GM21723 (cell line): ENCODE measurements around the gene GPR183.

Source experiments
- ATAC-seq: cut with Tn5 transposase; IDR thresholded peaks from one replicate; pipeline ENCODE4 v1.9.1; 2021; ENCODE audit warnings: mild to moderate bottlenecking, moderate library complexity; ENCODE audit not compliant: unreplicated experiment

GPR183 gene

GRCh38 chr13:99307247-99307646 lies at the start of gene GPR183:
TSS of gene GPR183 (minus strand) at chr13:99307399. CDS start at chr13:99296145, 11,254 bp downstream.
- ATAC-seq = peak; percentile 70

GRCh38 chr13:99356262-99357091 lies 49.3 kb upstream of the GPR183 start:
- ATAC-seq = peak; percentile 56

- no peak for ATAC-seq
These were observed 48.7 kb upstream of the GPR183 start for GRCh38 chr13:99356012-99356261.

- ATAC-seq = no peak
These were observed 48.2 kb upstream of the GPR183 start for GRCh38 chr13:99355267-99356011.

GRCh38 chr13:99354371-99354951 lies 47.3 kb upstream of the GPR183 start:
- ATAC-seq = no peak

GRCh38 chr13:99353836-99354235 lies 46.6 kb upstream of the GPR183 start:
- ATAC-seq = no peak

GRCh38 chr13:99353246-99353600 lies 46.0 kb upstream of the GPR183 start:
- ATAC-seq = no peak

- ATAC-seq = no peak
These were observed 45.4 kb upstream of the GPR183 start for GRCh38 chr13:99352351-99353245.

GRCh38 chr13:99351772-99352171 lies 44.6 kb upstream of the GPR183 start:
- ATAC-seq = peak; percentile 39

- ATAC-seq = no peak
These were observed 43.0 kb upstream of the GPR183 start for GRCh38 chr13:99350191-99350590.

GRCh38 chr13:99347911-99348451 lies 40.8 kb upstream of the GPR183 start:
- peak; percentile 59 for ATAC-seq

GRCh38 chr13:99347335-99347878 lies 40.2 kb upstream of the GPR183 start:
- peak; percentile 5 for ATAC-seq

GRCh38 chr13:99346335-99347042 lies 39.3 kb upstream of the GPR183 start:
- no peak for ATAC-seq

GRCh38 chr13:99345345-99345744 lies 38.1 kb upstream of the GPR183 start:
- ATAC-seq = no peak

- ATAC-seq = no peak
These were observed 37.5 kb upstream of the GPR183 start for GRCh38 chr13:99344610-99345208.

GRCh38 chr13:99342723-99343315 lies 35.6 kb upstream of the GPR183 start:
- ATAC-seq = no peak

GRCh38 chr13:99341969-99342722 lies 34.9 kb upstream of the GPR183 start:
- ATAC-seq = no peak

GRCh38 chr13:99340638-99341037 lies 33.4 kb upstream of the GPR183 start:
- ATAC-seq = no peak
